ENCODE measurements around the gene CCDC92B. TPM values are rescaled to one million over a fixed set of nuclear protein-coding genes. Genes with fewer than 3 reads are reported as not detected.

The CCDC92B gene
- total RNA-seq, 4 donors from 2014 or later: 0.21 TPM; not detected in 3

DNA sequence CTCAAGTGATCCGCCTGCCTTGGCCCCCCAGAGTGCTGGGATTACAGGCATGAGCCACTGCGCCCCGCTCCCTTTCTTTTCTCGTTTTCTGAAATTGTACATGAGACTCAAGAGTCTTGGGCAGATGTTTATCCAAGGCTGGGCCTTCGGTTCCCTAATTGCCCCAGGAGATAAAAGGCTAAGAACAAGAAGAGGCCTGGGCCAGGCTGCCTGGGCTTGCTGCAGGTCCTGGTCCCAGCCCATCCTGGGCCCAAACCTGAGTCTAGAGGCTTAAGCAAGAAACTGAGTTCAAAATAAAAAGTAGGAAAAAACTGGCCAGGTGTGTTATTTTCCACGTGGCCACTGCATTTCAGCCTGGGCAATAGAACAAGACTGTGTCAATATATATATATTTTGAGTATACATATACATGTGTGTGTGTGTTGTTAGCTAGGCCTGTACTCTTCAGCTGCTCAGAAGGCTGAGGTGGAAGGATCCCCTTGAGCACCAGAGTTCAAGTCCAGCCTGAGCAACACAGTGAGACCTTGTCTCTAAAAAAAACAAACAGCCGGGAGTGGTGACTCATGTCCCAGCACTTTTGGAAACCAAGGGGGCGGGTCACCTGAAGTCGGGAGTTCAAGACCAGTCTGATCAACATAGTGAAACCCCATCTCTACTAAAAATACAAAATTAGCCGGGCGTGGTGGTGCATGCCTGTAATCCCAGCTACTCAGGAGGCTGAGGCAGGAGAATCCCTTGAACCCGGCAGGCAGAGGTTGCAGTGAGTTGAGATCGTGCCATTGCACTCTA lies 31.1 kb downstream of the CCDC92B start:
- TF ChIP-seq POLR2A (IDR thresholded peaks at IDR 0.05) (no peak), CTCF (IDR thresholded peaks at IDR 0.05) (no peak)
- Histone ChIP-seq H3K36me3 (no peaks in the 10 kb centered on the region), H3K4me1 (no peaks in the 10 kb centered on the region), H3K27ac (no peak overlapping the region), H3K27me3 (no peaks in the 10 kb centered on the region), H3K9me3 (no peaks in the 10 kb centered on the region), H3K4me3 (no peak overlapping the region)
- DNase-seq: no peak
- intact Hi-C loops (cut with DNase I; ENCODE audit: low total_unique reads): no loop called here

DNA sequence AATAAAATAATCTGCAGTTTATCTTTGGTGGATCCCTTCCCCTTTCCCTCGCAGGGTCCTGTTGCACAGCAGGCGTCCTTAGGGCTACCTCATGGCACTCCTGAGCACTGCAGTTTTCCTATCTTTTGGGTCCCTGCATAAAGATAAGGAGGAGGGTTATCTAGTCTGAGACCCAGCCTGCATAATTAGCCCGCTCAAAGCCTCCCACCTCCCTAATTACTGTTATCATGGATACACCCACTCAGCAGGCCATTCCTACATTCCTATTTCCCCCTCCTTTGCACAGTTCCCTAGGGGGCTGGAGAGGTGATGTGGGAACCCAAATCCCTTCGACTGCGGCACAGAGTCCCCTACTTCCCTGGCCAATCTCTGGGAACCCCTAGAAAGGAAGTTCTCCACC lies 32.8 kb downstream of the CCDC92B start:
- DNase-seq: no peak
- intact Hi-C loops (cut with DNase I; ENCODE audit: low total_unique reads): no loop called here
- TF ChIP-seq POLR2A (IDR thresholded peaks at IDR 0.05) (no peak), CTCF (IDR thresholded peaks at IDR 0.05) (no peak)
- no peak overlapping the region for H3K4me3 ChIP-seq
- H3K27ac ChIP-seq: no peak overlapping the region
- no peaks in the 10 kb centered on the region for H3K27me3 ChIP-seq
- no peaks in the 10 kb centered on the region for H3K36me3 ChIP-seq
- H3K9me3 ChIP-seq: no peaks in the 10 kb centered on the region
- H3K4me1 ChIP-seq: no peaks in the 10 kb centered on the region

DNA sequence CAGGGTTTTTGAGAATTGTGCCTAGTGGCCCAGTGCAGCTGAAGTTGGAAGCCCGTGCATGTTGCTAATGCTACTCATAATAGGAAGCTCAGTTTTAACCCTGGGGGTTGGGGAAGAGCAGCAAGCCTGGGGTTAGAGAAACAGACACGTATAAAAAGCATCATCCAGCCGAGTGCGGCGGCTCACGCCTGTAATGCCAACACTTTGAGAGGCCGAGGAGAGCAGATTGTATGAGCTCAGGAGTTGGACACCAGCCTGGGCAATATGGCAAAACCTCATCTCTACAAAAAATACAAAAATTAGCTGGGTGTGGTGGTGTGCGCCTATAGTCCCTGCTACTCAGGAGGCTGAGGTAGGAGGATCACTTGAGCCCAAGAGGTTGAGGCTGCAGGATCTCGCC lies 35.6 kb downstream of the CCDC92B start:
- H3K27me3 ChIP-seq: no peaks in the 10 kb centered on the region
- no peaks in the 10 kb centered on the region for H3K9me3 ChIP-seq
- H3K36me3 ChIP-seq: no peaks in the 10 kb centered on the region
- intact Hi-C loops (cut with DNase I; ENCODE audit: low total_unique reads): no loop called here
- peaks cover 0 to 22% of the 10 kb centered on the region in 2 donors for H3K4me1 ChIP-seq
- no peak overlapping the region for H3K27ac ChIP-seq
- no peak overlapping the region for H3K4me3 ChIP-seq
- DNase-seq: no peak
- TF ChIP-seq CTCF (IDR thresholded peaks at IDR 0.05) (no peak), POLR2A (IDR thresholded peaks at IDR 0.05) (no peak)

GRCh38 chr17:2712300-2713043 lies 37.0 kb downstream of the CCDC92B start:
- H3K9me3 ChIP-seq: no peaks in the 10 kb centered on the region
- intact Hi-C loops (cut with DNase I; ENCODE audit: low total_unique reads): no loop called here
- TF ChIP-seq POLR2A (IDR thresholded peaks at IDR 0.05) (no peak), CTCF (IDR thresholded peaks at IDR 0.05) (no peak)
- no peaks in the 10 kb centered on the region for H3K36me3 ChIP-seq
- peaks cover 0 to 25% of the 10 kb centered on the region in 2 donors for H3K4me1 ChIP-seq
- H3K4me3 ChIP-seq: peak overlapping the region; percentile 57 to 80
- no peak for DNase-seq
- H3K27ac ChIP-seq: peak overlapping the region; percentile 58 to 74
- H3K27me3 ChIP-seq: no peaks in the 10 kb centered on the region

Data from uterus (tissue), 4 donors.